Islet precursor cell (in vitro differentiated cells): ENCODE measurements around the gene TBC1D23.
"Not testable (repeated sequence)": the region's sequence is repeated elsewhere in the genome, so short reads cannot be mapped to it uniquely, and the experiment has no call there.

ENCODE experiments used
- DNase-seq: peaks from one replicate; pipeline ENCODE4 v3.0.0-alpha.2; 2018

Gene TBC1D23

GRCh38 chr3:100311011-100311410, 50.2 kb downstream of the TBC1D23 start:
- no peak for DNase-seq

- DNase-seq: no peak
Measured at GRCh38 chr3:100316641-100317069, 55.9 kb downstream of the TBC1D23 start.

- no peak for DNase-seq
Measured at GRCh38 chr3:100317912-100318311, 57.1 kb downstream of the TBC1D23 start.

GRCh38 chr3:100319951-100320350, 59.2 kb downstream of the TBC1D23 start:
- DNase-seq: no peak

GRCh38 chr3:100324044-100324443, 63.3 kb downstream of the TBC1D23 start:
- DNase-seq: no peak

GRCh38 chr3:100325827-100326226, 65.0 kb downstream of the TBC1D23 start:
- no peak for DNase-seq

GRCh38 chr3:100327377-100327776, 66.6 kb downstream of the TBC1D23 start:
- not testable (repeated sequence) for DNase-seq

- no peak for DNase-seq
Measured at GRCh38 chr3:100329800-100330489, 69.2 kb downstream of the TBC1D23 start.

- DNase-seq: no peak
Measured at GRCh38 chr3:100330651-100331050, 69.9 kb downstream of the TBC1D23 start.

- no peak for DNase-seq
Measured at GRCh38 chr3:100331660-100332059, 70.9 kb downstream of the TBC1D23 start.

GRCh38 chr3:100333051-100333450, 72.3 kb downstream of the TBC1D23 start:
- DNase-seq: no peak

GRCh38 chr3:100333970-100334487, 73.2 kb downstream of the TBC1D23 start:
- no peak for DNase-seq

GRCh38 chr3:100334488-100335351, 73.9 kb downstream of the TBC1D23 start, which contains the start of gene NIT2:
NIT2 (plus strand) TSS chr3:100334757; CDS start chr3:100334792, 35 bp downstream.
- DNase-seq: peak; percentile 96

- DNase-seq: no peak
Measured at GRCh38 chr3:100335434-100335833, 74.6 kb downstream of the TBC1D23 start.

- not testable (repeated sequence) for DNase-seq
Measured at GRCh38 chr3:100336229-100336628, 75.4 kb downstream of the TBC1D23 start.

- DNase-seq: no peak
Measured at GRCh38 chr3:100338911-100339310, 78.1 kb downstream of the TBC1D23 start.

GRCh38 chr3:100339786-100340185, 79.0 kb downstream of the TBC1D23 start:
- DNase-seq: no peak

GRCh38 chr3:100340527-100340926, 79.7 kb downstream of the TBC1D23 start:
- no peak for DNase-seq

GRCh38 chr3:100348727-100349126, 87.9 kb downstream of the TBC1D23 start:
- no peak for DNase-seq

GRCh38 chr3:100351770-100352169, 91.0 kb downstream of the TBC1D23 start:
- not testable (repeated sequence) for DNase-seq

GRCh38 chr3:100352296-100353231, 91.8 kb downstream of the TBC1D23 start:
- DNase-seq: no peak

- DNase-seq: no peak
Measured at GRCh38 chr3:100354850-100355249, 94.1 kb downstream of the TBC1D23 start.

- no peak for DNase-seq
Measured at GRCh38 chr3:100358413-100358812, 97.6 kb downstream of the TBC1D23 start.
